ENCODE results near the gene CGB5. TPM values are rescaled to one million over a fixed set of nuclear protein-coding genes. Genes with fewer than 3 reads are reported as not detected.
"Not testable (repeated sequence)": the region's sequence is repeated elsewhere in the genome, so short reads cannot be mapped to it uniquely, and the experiment has no call there.

The CGB5 gene
- total RNA-seq, 1 experiment from 2014 or later: not detected

DNA sequence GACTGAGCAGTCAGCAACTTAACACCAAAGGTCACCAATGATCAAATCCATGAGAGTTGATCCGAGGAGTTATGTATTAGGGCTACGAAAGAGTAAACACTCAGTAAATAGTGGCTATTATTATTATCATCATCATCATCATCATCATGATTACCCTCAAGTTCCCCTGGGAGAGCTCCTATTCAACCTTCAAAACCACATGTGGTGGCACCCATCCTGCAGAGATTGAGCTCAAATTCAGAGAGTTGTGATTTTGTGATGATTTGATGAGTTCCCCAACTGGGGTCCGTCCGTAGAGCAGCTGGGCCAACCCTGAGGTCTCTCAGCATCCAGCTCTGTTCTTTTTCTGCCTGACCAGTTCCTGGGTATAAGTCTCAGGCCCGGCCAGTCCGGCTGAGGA is 18.6 kb upstream of the CGB5 start:
- CTCF ChIA-PET; intact Hi-C loops (cut with micrococcal nuclease; ENCODE audit: unreplicated experiment); H3K27ac Mint-ChIP-seq (ENCODE audit: unreplicated experiment); H3K27me3 Mint-ChIP-seq (ENCODE audit: insufficient read depth, unreplicated experiment); H3K4me1 ChIP-seq; H3K27me3 ChIP-seq (replicated peaks; ENCODE audit: control insufficient read depth, insufficient read depth, low read length); H3K9me3 ChIP-seq; DNase-seq; H3K4me3 Mint-ChIP-seq (ENCODE audit: unreplicated experiment); H3K9me3 Mint-ChIP-seq (ENCODE audit: unreplicated experiment); BruUV-seq (replicated peaks); H3K36me3 ChIP-seq (ENCODE audit: control insufficient read depth, insufficient read depth, low read length); H3K4me3 ChIP-seq (ENCODE audit: low read depth, low read length); POLR2A ChIA-PET; H3K36me3 Mint-ChIP-seq (ENCODE audit: insufficient read depth, unreplicated experiment): not testable (repeated sequence)
- peaks cover 15% of the 10 kb centered on the region for H3K4me1 Mint-ChIP-seq (ENCODE audit: low read depth, unreplicated experiment)

DNA sequence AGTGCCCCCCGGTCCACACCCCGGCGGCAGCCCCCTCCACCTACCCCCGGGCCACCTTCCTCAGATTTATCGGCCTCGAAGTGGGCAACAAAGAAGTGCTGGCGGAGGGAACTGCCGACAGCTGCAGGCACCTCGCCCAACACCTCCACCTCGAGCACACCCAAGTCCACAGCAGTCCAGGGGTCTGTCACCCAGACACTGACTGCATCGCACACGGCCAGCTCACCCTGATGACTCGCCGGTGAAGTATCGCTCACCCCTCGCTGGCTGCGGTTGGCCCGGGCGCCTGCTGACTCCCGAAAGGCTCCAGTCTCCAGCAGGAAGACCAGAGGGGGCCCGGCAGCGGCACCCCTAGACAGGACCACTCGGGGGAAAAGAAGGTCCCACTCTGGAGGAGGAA is 18.0 kb upstream of the CGB5 start:
- H3K27me3 Mint-ChIP-seq (ENCODE audit: insufficient read depth, unreplicated experiment); H3K36me3 Mint-ChIP-seq (ENCODE audit: insufficient read depth, unreplicated experiment); CTCF ChIA-PET; POLR2A ChIA-PET; H3K4me3 Mint-ChIP-seq (ENCODE audit: unreplicated experiment); H3K27me3 ChIP-seq (replicated peaks; ENCODE audit: control insufficient read depth, insufficient read depth, low read length); intact Hi-C loops (cut with micrococcal nuclease; ENCODE audit: unreplicated experiment); H3K9me3 Mint-ChIP-seq (ENCODE audit: unreplicated experiment); H3K36me3 ChIP-seq (ENCODE audit: control insufficient read depth, insufficient read depth, low read length); DNase-seq; H3K4me3 ChIP-seq (ENCODE audit: low read depth, low read length); H3K9me3 ChIP-seq; H3K4me1 ChIP-seq; H3K27ac Mint-ChIP-seq (ENCODE audit: unreplicated experiment); BruUV-seq (replicated peaks): not testable (repeated sequence)
- H3K4me1 Mint-ChIP-seq (ENCODE audit: low read depth, unreplicated experiment): peaks cover 10% of the 10 kb centered on the region

DNA sequence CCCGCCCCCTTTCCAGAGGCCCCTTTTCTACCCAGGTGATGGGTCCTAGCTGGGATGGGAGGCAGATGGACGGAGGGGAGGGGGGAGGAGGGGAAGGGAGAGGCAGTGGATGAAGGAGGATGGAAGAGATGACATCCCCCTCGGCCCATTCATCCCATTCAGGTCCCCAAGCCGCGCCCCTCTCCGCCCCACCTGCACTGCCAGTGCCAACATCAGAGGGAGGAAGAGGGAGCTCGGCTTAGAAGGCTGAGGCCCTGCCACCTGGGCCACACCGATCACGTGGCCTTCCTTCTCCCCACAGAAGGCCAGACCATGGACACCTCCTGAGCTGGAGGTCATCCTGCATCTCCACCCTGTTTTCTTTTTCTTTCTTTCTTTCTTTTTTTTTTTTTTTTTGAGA is 15.0 kb upstream of the CGB5 start:
- H3K4me3 Mint-ChIP-seq (ENCODE audit: unreplicated experiment); H3K27me3 ChIP-seq (replicated peaks; ENCODE audit: control insufficient read depth, insufficient read depth, low read length); H3K4me1 ChIP-seq; H3K9me3 ChIP-seq; H3K4me3 ChIP-seq (ENCODE audit: low read depth, low read length); intact Hi-C loops (cut with micrococcal nuclease; ENCODE audit: unreplicated experiment); DNase-seq; H3K36me3 Mint-ChIP-seq (ENCODE audit: insufficient read depth, unreplicated experiment); BruUV-seq (replicated peaks); H3K27ac Mint-ChIP-seq (ENCODE audit: unreplicated experiment); H3K36me3 ChIP-seq (ENCODE audit: control insufficient read depth, insufficient read depth, low read length); H3K4me1 Mint-ChIP-seq (ENCODE audit: low read depth, unreplicated experiment); H3K9me3 Mint-ChIP-seq (ENCODE audit: unreplicated experiment); H3K27me3 Mint-ChIP-seq (ENCODE audit: insufficient read depth, unreplicated experiment); CTCF ChIA-PET: not testable (repeated sequence)
- POLR2A ChIA-PET: interaction anchor here (0.6 kb wide), 1 partner anchor 658 kb away, joined by 3 read pairs; no protein-coding TSS in a partner anchor

DNA sequence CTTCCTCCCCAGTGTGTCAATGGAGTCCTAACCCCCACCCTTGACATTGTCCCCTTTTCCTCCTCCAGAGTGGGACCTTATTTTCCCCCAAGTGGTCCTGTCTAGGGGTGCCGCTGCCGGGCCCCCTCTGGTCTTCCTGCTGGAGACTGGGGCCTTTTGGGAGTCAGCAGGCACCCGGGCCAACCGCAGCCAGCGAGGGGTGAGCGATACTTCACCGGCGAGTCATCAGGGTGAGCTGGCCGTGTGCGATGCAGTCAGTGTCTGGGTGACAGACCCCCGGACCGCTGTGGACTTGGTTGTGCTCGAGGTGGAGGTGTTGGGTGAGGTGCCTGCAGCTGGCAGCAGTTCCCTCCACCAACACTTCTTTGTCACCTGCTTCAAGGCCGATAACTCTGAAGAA is 13.9 kb upstream of the CGB5 start:
- POLR2A ChIA-PET; H3K27ac Mint-ChIP-seq (ENCODE audit: unreplicated experiment); CTCF ChIA-PET: not testable (repeated sequence)

DNA sequence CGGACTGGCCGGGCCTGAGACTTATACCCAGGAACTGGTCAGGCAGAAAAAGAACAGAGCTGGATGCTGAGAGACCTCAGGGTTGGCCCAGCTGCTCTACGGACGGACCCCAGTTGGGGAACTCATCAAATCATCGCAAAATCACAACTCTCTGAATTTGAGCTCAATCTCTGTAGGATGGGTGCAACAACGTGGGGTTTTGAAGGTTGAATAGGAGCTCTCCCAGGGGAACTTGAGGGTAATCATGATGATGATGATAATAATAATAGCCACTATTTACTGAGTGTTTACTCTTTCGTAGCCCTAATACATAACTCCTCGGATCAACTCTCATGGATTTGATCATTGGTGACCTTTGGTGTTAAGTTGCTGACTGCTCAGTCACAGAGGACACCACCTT is 13.3 kb upstream of the CGB5 start:
- H3K9me3 Mint-ChIP-seq (ENCODE audit: unreplicated experiment); H3K4me1 ChIP-seq; DNase-seq; H3K4me3 ChIP-seq (ENCODE audit: low read depth, low read length); H3K27me3 ChIP-seq (replicated peaks; ENCODE audit: control insufficient read depth, insufficient read depth, low read length); H3K27me3 Mint-ChIP-seq (ENCODE audit: insufficient read depth, unreplicated experiment); POLR2A ChIA-PET; H3K4me1 Mint-ChIP-seq (ENCODE audit: low read depth, unreplicated experiment); H3K9me3 ChIP-seq; H3K36me3 ChIP-seq (ENCODE audit: control insufficient read depth, insufficient read depth, low read length); H3K4me3 Mint-ChIP-seq (ENCODE audit: unreplicated experiment); CTCF ChIA-PET; intact Hi-C loops (cut with micrococcal nuclease; ENCODE audit: unreplicated experiment); BruUV-seq (replicated peaks); H3K36me3 Mint-ChIP-seq (ENCODE audit: insufficient read depth, unreplicated experiment); H3K27ac Mint-ChIP-seq (ENCODE audit: unreplicated experiment): not testable (repeated sequence)

More for the DNA sequence above, 13.9 kb upstream of the CGB5 start:
- H3K4me3 Mint-ChIP-seq (ENCODE audit: unreplicated experiment); H3K4me3 ChIP-seq (ENCODE audit: low read depth, low read length); intact Hi-C loops (cut with micrococcal nuclease; ENCODE audit: unreplicated experiment); H3K4me1 Mint-ChIP-seq (ENCODE audit: low read depth, unreplicated experiment); H3K4me1 ChIP-seq; H3K36me3 Mint-ChIP-seq (ENCODE audit: insufficient read depth, unreplicated experiment); DNase-seq; H3K27me3 ChIP-seq (replicated peaks; ENCODE audit: control insufficient read depth, insufficient read depth, low read length); H3K27me3 Mint-ChIP-seq (ENCODE audit: insufficient read depth, unreplicated experiment); H3K36me3 ChIP-seq (ENCODE audit: control insufficient read depth, insufficient read depth, low read length); H3K9me3 Mint-ChIP-seq (ENCODE audit: unreplicated experiment); BruUV-seq (replicated peaks); H3K9me3 ChIP-seq: not testable (repeated sequence)
